ENCODE measurements around the gene DBNDD1.

GRCh38 chr16:89958596-89958995 is 60.7 kb downstream of the DBNDD1 start:
- TF ChIP-seq CTCF (IDR thresholded peaks at IDR 0.05 in 2 of 3, conservative IDR thresholded peaks at IDR 0.05 in 1 of 3; ENCODE audit: control insufficient read depth in 2 of 3, extremely low read depth in 1 of 3, insufficient read depth in 1 of 3, low read depth in 3 of 3, low read length in 3 of 3) (no peak), EZH2 (IDR thresholded peaks at IDR 0.05; ENCODE audit: borderline replicate concordance, control insufficient read depth, low read depth, low read length) (no peak), POLR2AphosphoS5 (IDR thresholded peaks at IDR 0.05; ENCODE audit: low read length) (no peak), POLR2AphosphoS2 (IDR thresholded peaks at IDR 0.05; ENCODE audit: low read depth, low read length) (no peak), YY1 (IDR thresholded peaks at IDR 0.05; ENCODE audit: low read depth, low read length) (no peak), SKIL (IDR thresholded peaks at IDR 0.05; ENCODE audit: low read depth, poor library complexity, severe bottlenecking) (no peak), TCF12 (IDR thresholded peaks at IDR 0.05; ENCODE audit: low read depth, low read length) (no peak), CREB1 (IDR thresholded peaks at IDR 0.05; ENCODE audit: low read depth) (no peak), RAD51 (IDR thresholded peaks at IDR 0.05) (no peak)
